ENCODE measurements around the gene IGSF3. TPM values are rescaled to one million over a fixed set of nuclear protein-coding genes. Genes with fewer than 3 reads are reported as not detected.

Gene IGSF3
- total RNA-seq, 2 donors from 2014 or later, result 23.2 to 30.4 TPM

- intact Hi-C loops (cut with DNase I), result no loop called here
These were observed 11.2 kb upstream of the IGSF3 start for GRCh38 chr1:116678732-116679090.

GRCh38 chr1:116677474-116678062 is 10.0 kb upstream of the IGSF3 start:
- Histone ChIP-seq H3K27ac (no peak overlapping the region), H3K27me3 (replicated peaks; ENCODE audit: insufficient read depth) (no peaks in the 10 kb centered on the region), H3K4me1 (replicated peaks) (no peaks in the 10 kb centered on the region), H3K36me3 (no peaks in the 10 kb centered on the region), H3K9me3 (no peaks in the 10 kb centered on the region), H3K4me3 (no peak overlapping the region)
- peak; percentile 53 for DNase-seq (ENCODE audit: low spot score)
- WGBS, result 55% methylated on average over 2 of the region's 2 CpGs
- intact Hi-C loops (cut with DNase I), result no loop called here
- TF ChIP-seq POLR2AphosphoS5 (IDR thresholded peaks at IDR 0.05) (peak; percentile 38), POLR2A (IDR thresholded peaks at IDR 0.05) (no peak), CTCF (IDR thresholded peaks at IDR 0.05) (no peak)

More at GRCh38 chr1:116678732-116679090, 11.2 kb upstream of the IGSF3 start:
- H3K9me3 ChIP-seq, result no peaks in the 10 kb centered on the region
- no peak for TF ChIP-seq POLR2AphosphoS5 (IDR thresholded peaks at IDR 0.05)
- TF ChIP-seq CTCF (IDR thresholded peaks at IDR 0.05), result no peak
- TF ChIP-seq POLR2A (IDR thresholded peaks at IDR 0.05), result no peak
- H3K27me3 ChIP-seq (replicated peaks; ENCODE audit: insufficient read depth), result no peaks in the 10 kb centered on the region
- no peaks in the 10 kb centered on the region for H3K4me1 ChIP-seq (replicated peaks)
- WGBS, result 51% methylated on average over 2 of the region's 2 CpGs
- H3K27ac ChIP-seq, result no peak overlapping the region
- H3K4me3 ChIP-seq, result no peak overlapping the region
- H3K36me3 ChIP-seq, result no peaks in the 10 kb centered on the region
- no peak for DNase-seq (ENCODE audit: low spot score)

- Histone ChIP-seq H3K27me3 (replicated peaks; ENCODE audit: insufficient read depth) (no peaks in the 10 kb centered on the region), H3K27ac (no peak overlapping the region), H3K4me3 (no peak overlapping the region), H3K36me3 (no peaks in the 10 kb centered on the region), H3K4me1 (replicated peaks) (no peaks in the 10 kb centered on the region), H3K9me3 (no peaks in the 10 kb centered on the region)
- 96% methylated on average over 2 of the region's 2 CpGs for WGBS
- intact Hi-C loops (cut with DNase I), result no loop called here
- TF ChIP-seq POLR2A (IDR thresholded peaks at IDR 0.05), result no peak
- TF ChIP-seq POLR2AphosphoS5 (IDR thresholded peaks at IDR 0.05), result no peak
- no peak for TF ChIP-seq CTCF (IDR thresholded peaks at IDR 0.05)
- no peak for DNase-seq (ENCODE audit: low spot score)
These were observed 8.8 kb upstream of the IGSF3 start for GRCh38 chr1:116676291-116676690.

- H3K27me3 ChIP-seq (replicated peaks; ENCODE audit: insufficient read depth), result no peaks in the 10 kb centered on the region
- no peaks in the 10 kb centered on the region for H3K4me1 ChIP-seq (replicated peaks)
- H3K4me3 ChIP-seq, result no peak overlapping the region
- TF ChIP-seq POLR2A (IDR thresholded peaks at IDR 0.05) (no peak), POLR2AphosphoS5 (IDR thresholded peaks at IDR 0.05) (no peak), CTCF (IDR thresholded peaks at IDR 0.05) (no peak)
- no peak overlapping the region for H3K27ac ChIP-seq
- whole genome bisulfite sequencing, result 31% methylated on average over 2 of the region's 2 CpGs
- no peaks in the 10 kb centered on the region for H3K9me3 ChIP-seq
- no peak for DNase-seq (ENCODE audit: low spot score)
- no peaks in the 10 kb centered on the region for H3K36me3 ChIP-seq
- intact Hi-C loops (cut with DNase I), result no loop called here
These were observed 7.2 kb upstream of the IGSF3 start for GRCh38 chr1:116674751-116675150.

GRCh38 chr1:116674011-116674531 is 6.5 kb upstream of the IGSF3 start:
- TF ChIP-seq POLR2A (IDR thresholded peaks at IDR 0.05) (no peak), POLR2AphosphoS5 (IDR thresholded peaks at IDR 0.05) (no peak), CTCF (IDR thresholded peaks at IDR 0.05) (no peak)
- intact Hi-C loops (cut with DNase I), result no loop called here
- H3K4me3 ChIP-seq, result no peak overlapping the region
- no peaks in the 10 kb centered on the region for H3K27me3 ChIP-seq (replicated peaks; ENCODE audit: insufficient read depth)
- no peak overlapping the region for H3K27ac ChIP-seq
- no peaks in the 10 kb centered on the region for H3K36me3 ChIP-seq
- peak; percentile 22 for DNase-seq (ENCODE audit: low spot score)
- no peaks in the 10 kb centered on the region for H3K9me3 ChIP-seq
- 27% methylated on average over 5 of the region's 5 CpGs for WGBS
- no peaks in the 10 kb centered on the region for H3K4me1 ChIP-seq (replicated peaks)
